WERI-Rb-1 (cell line): ENCODE results near the gene MID1.

Experiments used
- DNase-seq: peaks from one replicate; pipeline ENCODE4 v3.0.0-alpha.2; 2020
- H3K27ac ChIP-seq: fragments of 250-450 bp; sonication (Bioruptor Pico); 2 replicates; pipeline ENCODE4 v1.5.1; 2020; ENCODE audit warnings: mild to moderate bottlenecking, moderate library complexity
- H3K27me3 ChIP-seq: fragments of 250-450 bp; sonication (Bioruptor Pico); 2 replicates; pipeline ENCODE4 v1.5.1; 2021; ENCODE audit warnings: mild to moderate bottlenecking, low read depth, moderate library complexity; ENCODE audit not compliant: insufficient read depth, severe bottlenecking
- H3K36me3 ChIP-seq: fragments of 250-450 bp; sonication (Bioruptor Pico); 2 replicates; pipeline ENCODE4 v1.5.1; 2020; ENCODE audit warnings: mild to moderate bottlenecking, moderate library complexity
- H3K4me3 ChIP-seq: 2 replicates; pipeline ENCODE4 v1.5.1; 2011; ENCODE audit warnings: low read depth, mild to moderate bottlenecking, control low read depth, low read length
- H3K9me3 ChIP-seq: fragments of 250-450 bp; sonication (Bioruptor Pico); 2 replicates; pipeline ENCODE4 v1.5.1; 2021; ENCODE audit warnings: mild to moderate bottlenecking, moderate library complexity; ENCODE audit not compliant: severe bottlenecking
- TF ChIP-seq, protein P1 (sequence below): IDR thresholded peaks from 2 replicates; pipeline ENCODE4 v1.5.1; 2011; ENCODE audit warnings: low read depth, mild to moderate bottlenecking, control low read depth, inconsistent platforms, low read length

MID1 gene

DNA sequence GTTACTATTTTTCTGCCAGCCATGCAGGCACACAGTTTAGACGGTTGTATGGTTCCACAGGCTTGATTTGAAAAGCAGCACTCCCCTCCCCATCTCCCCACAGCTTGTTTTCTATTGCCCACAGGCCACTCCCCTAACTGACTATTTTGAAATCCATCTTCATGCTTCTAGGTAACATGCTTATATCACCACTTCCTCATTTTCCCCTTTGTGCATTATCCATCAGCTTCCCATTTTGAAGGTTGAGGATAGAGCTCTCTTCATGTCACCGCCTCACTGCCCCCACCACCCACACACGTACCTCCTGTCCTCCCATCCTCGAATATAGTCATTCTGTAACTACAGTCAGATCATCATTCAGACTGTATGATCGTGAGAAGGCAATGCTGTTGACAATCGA is 224.7 kb downstream of the MID1 start:
- H3K36me3 ChIP-seq: no peaks in the 10 kb centered on the region
- H3K4me3 ChIP-seq: no peak overlapping the region
- no peak for DNase-seq
- H3K27me3 ChIP-seq: peaks cover 37% of the 10 kb centered on the region
- H3K9me3 ChIP-seq: no peaks in the 10 kb centered on the region
- TF ChIP-seq, protein P1, sequence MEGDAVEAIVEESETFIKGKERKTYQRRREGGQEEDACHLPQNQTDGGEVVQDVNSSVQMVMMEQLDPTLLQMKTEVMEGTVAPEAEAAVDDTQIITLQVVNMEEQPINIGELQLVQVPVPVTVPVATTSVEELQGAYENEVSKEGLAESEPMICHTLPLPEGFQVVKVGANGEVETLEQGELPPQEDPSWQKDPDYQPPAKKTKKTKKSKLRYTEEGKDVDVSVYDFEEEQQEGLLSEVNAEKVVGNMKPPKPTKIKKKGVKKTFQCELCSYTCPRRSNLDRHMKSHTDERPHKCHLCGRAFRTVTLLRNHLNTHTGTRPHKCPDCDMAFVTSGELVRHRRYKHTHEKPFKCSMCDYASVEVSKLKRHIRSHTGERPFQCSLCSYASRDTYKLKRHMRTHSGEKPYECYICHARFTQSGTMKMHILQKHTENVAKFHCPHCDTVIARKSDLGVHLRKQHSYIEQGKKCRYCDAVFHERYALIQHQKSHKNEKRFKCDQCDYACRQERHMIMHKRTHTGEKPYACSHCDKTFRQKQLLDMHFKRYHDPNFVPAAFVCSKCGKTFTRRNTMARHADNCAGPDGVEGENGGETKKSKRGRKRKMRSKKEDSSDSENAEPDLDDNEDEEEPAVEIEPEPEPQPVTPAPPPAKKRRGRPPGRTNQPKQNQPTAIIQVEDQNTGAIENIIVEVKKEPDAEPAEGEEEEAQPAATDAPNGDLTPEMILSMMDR: no peak
- H3K27ac ChIP-seq: no peak overlapping the region
